Stimulated activated naive B cell treated with anti-CD40 and anti-IgM and Interleukin-4, amounts not matched to agents 10 μg/mL and 1 μg/mL and 100 μg/mL, for 72 hours (primary cell): ENCODE results near the gene USP38.
"Not testable (repeated sequence)": the region's sequence is repeated elsewhere in the genome, so short reads cannot be mapped to it uniquely, and the experiment has no call there.

Experiments
- ATAC-seq, 2 donors: fragments of 150-1000 bp; cut with Tn5 transposase; replicated peaks; 2 replicates each; pipeline ENCODE4 v1.10.0; 2021; ENCODE audit warnings: moderate library complexity in 1 of 2
- DNase-seq: peaks from one replicate; pipeline ENCODE4 v3.0.0; 2021
- H3K27ac Mint-ChIP-seq: one replicate; pipeline ENCODE4 v1.8.0; 2022; ENCODE audit warnings: mild to moderate bottlenecking, mixed read lengths
- H3K27me3 Mint-ChIP-seq, 2 donors: one replicate each; pipeline ENCODE4 v1.8.0; 2022; ENCODE audit warnings: mixed read lengths in 2 of 2
- H3K36me3 Mint-ChIP-seq, 2 donors: one replicate each; pipeline ENCODE4 v1.8.0; 2022; ENCODE audit warnings: mixed read lengths in 2 of 2, mild to moderate bottlenecking in 1 of 2
- H3K4me1 Mint-ChIP-seq, 2 donors: one replicate each; pipeline ENCODE4 v1.8.0; 2022; ENCODE audit warnings: mixed read lengths in 2 of 2, mild to moderate bottlenecking in 1 of 2
- H3K4me3 Mint-ChIP-seq, 2 donors: one replicate each; pipeline ENCODE4 v1.8.0; 2022; ENCODE audit warnings: mild to moderate bottlenecking in 2 of 2, mixed read lengths in 2 of 2, moderate library complexity in 1 of 2
- H3K9me3 Mint-ChIP-seq, 2 donors: one replicate each; pipeline ENCODE4 v1.8.0; 2022; ENCODE audit warnings: mixed read lengths in 2 of 2, mild to moderate bottlenecking in 1 of 2

USP38 gene

GRCh38 chr4:143260750-143261149, 76.0 kb downstream of the USP38 start:
- H3K4me1 Mint-ChIP-seq: no peaks in the 10 kb centered on the region
- no peak for DNase-seq
- H3K36me3 Mint-ChIP-seq: no peaks in the 10 kb centered on the region
- no peaks in the 10 kb centered on the region for H3K27me3 Mint-ChIP-seq
- H3K4me3 Mint-ChIP-seq: no peak overlapping the region
- ATAC-seq: no peak
- H3K27ac Mint-ChIP-seq: no peak overlapping the region
- peaks cover 0 to 2% of the 10 kb centered on the region in 2 donors for H3K9me3 Mint-ChIP-seq

- H3K4me1 Mint-ChIP-seq: no peaks in the 10 kb centered on the region
- H3K9me3 Mint-ChIP-seq: peaks cover 7 to 12% of the 10 kb centered on the region in 2 donors
- no peaks in the 10 kb centered on the region for H3K36me3 Mint-ChIP-seq
- H3K27me3 Mint-ChIP-seq: no peaks in the 10 kb centered on the region
- DNase-seq (no peak), ATAC-seq (no peak)
- H3K4me3 Mint-ChIP-seq: no peak overlapping the region
- H3K27ac Mint-ChIP-seq: no peak overlapping the region
Measured at GRCh38 chr4:143262838-143263237, 78.1 kb downstream of the USP38 start.

GRCh38 chr4:143267690-143268089, 83.0 kb downstream of the USP38 start:
- not testable (repeated sequence) for H3K27ac Mint-ChIP-seq, H3K4me3 Mint-ChIP-seq, DNase-seq, H3K27me3 Mint-ChIP-seq, H3K4me1 Mint-ChIP-seq, ATAC-seq, H3K36me3 Mint-ChIP-seq
- peaks cover 16 to 19% of the 10 kb centered on the region in 2 donors for H3K9me3 Mint-ChIP-seq

- peaks cover 16 to 19% of the 10 kb centered on the region in 2 donors for H3K9me3 Mint-ChIP-seq
- no peak overlapping the region for H3K27ac Mint-ChIP-seq
- H3K27me3 Mint-ChIP-seq: peaks cover 0 to 4% of the 10 kb centered on the region in 2 donors
- H3K36me3 Mint-ChIP-seq: no peaks in the 10 kb centered on the region
- DNase-seq (no peak), ATAC-seq (no peak)
- H3K4me1 Mint-ChIP-seq: no peaks in the 10 kb centered on the region
- H3K4me3 Mint-ChIP-seq: no peak overlapping the region
Measured at GRCh38 chr4:143270256-143270838, 85.6 kb downstream of the USP38 start.
